SK-N-SH (cell line): ENCODE results near the gene MMS19. TPM values are rescaled to one million over a fixed set of nuclear protein-coding genes. Genes with fewer than 3 reads are reported as not detected.

Experiments
- CTCF ChIA-PET: fragments of 300-600, 350-600 bp; formaldehyde crosslinking; extraction: SDS; loops from one replicate; lab custom pipeline; 2021; lab: Yijun Ruan, JAX
- POLR2A ChIA-PET: fragments of 350-600 bp; sonication (Branson Sonifier 250); formaldehyde crosslinking; extraction: SDS; loops from one replicate; lab custom pipeline; 2020; ENCODE audit warnings: antibody characterized with exemption, inconsistent platforms; lab: Yijun Ruan, JAX
- DNase-seq: peaks from one replicate; pipeline ENCODE4 v3.0.0; 2012
- H2AFZ ChIP-seq: fragments of 200-600 bp; sonication (generic); 2 replicates; pipeline ENCODE4 v1.8.1; 2016; ENCODE audit warnings: antibody characterized with exemption, mild to moderate bottlenecking, low read depth
- H3F3A ChIP-seq: fragments of 200-600 bp; sonication (generic); replicated peaks from 2 replicates; pipeline ENCODE3; 2016; ENCODE audit warnings: antibody characterized with exemption, mild to moderate bottlenecking; ENCODE audit not compliant: insufficient read depth
- H3K27ac ChIP-seq, 2 experiments: fragments of 200-500 bp in 1 of 2; fragments of 200-600 bp in 1 of 2; sonication (Bioruptor generic) in 1 of 2; sonication (generic), shearing (Covaris generic) in 1 of 2; 2 replicates each; pipeline versions ENCODE4 v1.5.1 to v1.6.1; 2014 to 2016; ENCODE audit warnings: low read depth in 2 of 2, inconsistent platforms in 1 of 2, low read length in 1 of 2, mild to moderate bottlenecking in 1 of 2, mixed read lengths in 1 of 2
- H3K27me3 ChIP-seq: fragments of 200-600 bp; sonication (generic), shearing (Covaris generic); 2 replicates; pipeline ENCODE4 v1.6.1; 2016; ENCODE audit warnings: mixed run types; ENCODE audit not compliant: insufficient read depth
- H3K36me3 ChIP-seq, 2 experiments: fragments of 200-500 bp in 1 of 2; fragments of 200-600 bp in 1 of 2; sonication (Bioruptor generic) in 1 of 2; sonication (generic) in 1 of 2; replicated peaks in 1 of 2; 2 replicates each; pipeline versions ENCODE3 to v1.5.1; 2014 to 2016; ENCODE audit warnings: low read length in 1 of 2, mild to moderate bottlenecking in 1 of 2; ENCODE audit not compliant: insufficient read depth in 2 of 2, control insufficient read depth in 1 of 2
- H3K4me1 ChIP-seq, 2 experiments: fragments of 200-500 bp in 1 of 2; fragments of 200-600 bp in 1 of 2; sonication (Bioruptor generic) in 1 of 2; sonication (generic), shearing (Covaris generic) in 1 of 2; 2 replicates each; pipeline versions ENCODE4 v1.5.1 to v1.6.1; 2014 to 2016; ENCODE audit warnings: low read depth in 1 of 2, low read length in 1 of 2, mixed run types in 1 of 2; ENCODE audit not compliant: insufficient read depth in 2 of 2, control insufficient read depth in 1 of 2
- H3K4me2 ChIP-seq: fragments of 200-600 bp; sonication (generic), shearing (Covaris generic); 2 replicates; pipeline ENCODE4 v1.6.1; 2017; ENCODE audit warnings: mixed run types
- H3K4me3 ChIP-seq, 2 experiments: fragments of 200-500 bp in 1 of 2; fragments of 200-600 bp in 1 of 2; sonication (Bioruptor generic) in 1 of 2; sonication (generic), shearing (Covaris generic) in 1 of 2; 2 replicates each; pipeline versions ENCODE4 v1.5.1 to v1.8.1; 2014 to 2016; ENCODE audit warnings: low read depth in 2 of 2, inconsistent platforms in 1 of 2, low read length in 1 of 2, mild to moderate bottlenecking in 1 of 2, mixed read lengths in 1 of 2, moderate library complexity in 1 of 2
- H3K79me2 ChIP-seq: fragments of 200-600 bp; sonication (generic); 2 replicates; pipeline ENCODE4 v1.8.1; 2017; ENCODE audit warnings: mild to moderate bottlenecking; ENCODE audit not compliant: insufficient read depth
- H3K9ac ChIP-seq: fragments of 200-600 bp; sonication (generic); 2 replicates; pipeline ENCODE4 v1.6.1; 2017; ENCODE audit warnings: mixed run types
- H3K9me2 ChIP-seq: fragments of 200-600 bp; sonication (generic); 2 replicates; pipeline ENCODE4 v1.6.1; 2017; ENCODE audit warnings: mixed run types
- H3K9me3 ChIP-seq: fragments of 200-600 bp; sonication (generic); 2 replicates; pipeline ENCODE4 v1.6.1; 2017; ENCODE audit warnings: mixed run types, mild to moderate bottlenecking, moderate library complexity
- H4K20me1 ChIP-seq: fragments of 200-600 bp; sonication (generic); 2 replicates; pipeline ENCODE4 v1.6.1; 2017; ENCODE audit warnings: mild to moderate bottlenecking, mixed run types; ENCODE audit not compliant: insufficient read depth
- CHD2 ChIP-seq: fragments of 150-350 bp; IDR thresholded peaks from 2 replicates; pipeline ENCODE4 v1.6.1; 2018; ENCODE audit warnings: low read length; ENCODE audit not compliant: partially characterized antibody
- FOSL2 ChIP-seq: IDR thresholded peaks from 2 replicates; pipeline ENCODE4 v1.4.0; 2012; ENCODE audit warnings: low read depth, mild to moderate bottlenecking, moderate library complexity, borderline replicate concordance
- FOXM1 ChIP-seq: IDR thresholded peaks from 2 replicates; pipeline ENCODE4 v1.4.0; 2012; ENCODE audit warnings: low read depth, mild to moderate bottlenecking
- GATA2 ChIP-seq: sonication (generic); formaldehyde crosslinking; IDR thresholded peaks from 2 replicates; pipeline ENCODE4 v1.5.0; 2020; ENCODE audit warnings: mild to moderate bottlenecking, missing genetic modification reagents
- IRF3 ChIP-seq: fragments of 150-350 bp; IDR thresholded peaks from 2 replicates; pipeline ENCODE4 v1.6.1; 2016; ENCODE audit warnings: mild to moderate bottlenecking, low read depth, low read length
- JUND ChIP-seq: IDR thresholded peaks from 2 replicates; pipeline ENCODE4 v1.4.0; 2012
- MEF2A ChIP-seq: IDR thresholded peaks from 2 replicates; pipeline ENCODE4 v1.4.0; 2012; ENCODE audit warnings: low read depth, borderline replicate concordance
- MXI1 ChIP-seq: IDR thresholded peaks from 2 replicates; pipeline ENCODE4 v1.6.1; 2012; ENCODE audit warnings: mild to moderate bottlenecking, low read depth, low read length, improper control_type of control experiment
- NFIC ChIP-seq: IDR thresholded peaks from 2 replicates; pipeline ENCODE4 v1.4.0; 2012; ENCODE audit warnings: borderline replicate concordance
- NRF1 ChIP-seq: IDR thresholded peaks from 2 replicates; pipeline ENCODE4 v1.6.1; 2012; ENCODE audit warnings: low read depth, mild to moderate bottlenecking, low read length
- POLR2AphosphoS5 ChIP-seq: IDR thresholded peaks from 2 replicates; pipeline ENCODE4 v1.6.1; 2012; ENCODE audit warnings: low read depth, low read length
- RAD21 ChIP-seq: IDR thresholded peaks from 2 replicates; pipeline ENCODE4 v1.6.1; 2012; ENCODE audit warnings: mild to moderate bottlenecking, low read length
- RCOR1 ChIP-seq: fragments of 150-350 bp; IDR thresholded peaks from 2 replicates; pipeline ENCODE4 v1.6.1; 2017; ENCODE audit warnings: antibody characterized with exemption, low read length
- RFX5 ChIP-seq: IDR thresholded peaks from 2 replicates; pipeline ENCODE4 v1.6.1; 2012; ENCODE audit warnings: mild to moderate bottlenecking, improper control_type of control experiment, low read length
- RXRA ChIP-seq: IDR thresholded peaks from 2 replicates; pipeline ENCODE4 v1.4.0; 2012; ENCODE audit warnings: low read depth, mild to moderate bottlenecking, borderline replicate concordance
- SIN3A ChIP-seq: IDR thresholded peaks from 2 replicates; pipeline ENCODE4 v1.6.1; 2012; ENCODE audit warnings: low read depth, mild to moderate bottlenecking, low read length, moderate library complexity, borderline replicate concordance
- SMC3 ChIP-seq: IDR thresholded peaks from 2 replicates; pipeline ENCODE4 v1.6.1; 2012; ENCODE audit warnings: low read depth, low read length, improper control_type of control experiment
- TAF1 ChIP-seq: IDR thresholded peaks from 2 replicates; pipeline ENCODE4 v1.6.1; 2012; ENCODE audit warnings: low read depth, mild to moderate bottlenecking, low read length, moderate library complexity, borderline replicate concordance
- TCF12 ChIP-seq: IDR thresholded peaks from 2 replicates; pipeline ENCODE4 v1.4.0; 2012
- TEAD4 ChIP-seq: IDR thresholded peaks from 2 replicates; pipeline ENCODE4 v1.4.0; 2012; ENCODE audit warnings: mild to moderate bottlenecking, borderline replicate concordance; ENCODE audit not compliant: insufficient read depth
- USF2 ChIP-seq: fragments of 150-350 bp; IDR thresholded peaks from 2 replicates; pipeline ENCODE4 v1.6.1; 2017; ENCODE audit warnings: antibody characterized with exemption, low read length, low read depth, borderline replicate concordance
- WGBS: methylation state at CpG from one replicate; pipeline ENCODE4 v1.1.6; 2017; ENCODE audit warnings: low lambda C conversion rate; 5-methylcytosine and 5-hydroxymethylcytosine counted together
- polyA plus RNA-seq, 3 experiments: library from polyadenylated mRNA; depleted of rRNA; stranded (reverse); fragments of >200 nt; gene quantifications; 2 replicates each; pipeline ENCODE4 v1.2.3, GENCODE V29; 2012
- TF ChIP-seq, protein P1 (sequence below): IDR thresholded peaks from 2 replicates; pipeline ENCODE4 v1.6.1; 2012; ENCODE audit warnings: mild to moderate bottlenecking, low read depth, low read length, moderate library complexity

The MMS19 gene
- polyA plus RNA-seq, 1 of the 3 experiments (the other 2 are of a cell fraction) = 56.9 TPM

GRCh38 chr10:97434557-97434956 is 63.7 kb downstream of the MMS19 start:
- peaks cover 50 to 63% of the 10 kb centered on the region in 2 experiments for H3K36me3 ChIP-seq
- no peak overlapping the region for H3K4me2 ChIP-seq
- peaks cover 20% of the 10 kb centered on the region for H3K79me2 ChIP-seq
- TF ChIP-seq TCF12 = no peak
- TF ChIP-seq NRF1 = no peak
- TF ChIP-seq MEF2A = no peak
- no peak for TF ChIP-seq GATA2 (CRISPR knock-in tag)
- TF ChIP-seq JUND = no peak
- TF ChIP-seq SIN3A = no peak
- no peak for TF ChIP-seq RAD21
- WGBS = 100% methylated on average over 1 of the region's 1 CpG
- no peaks in the 10 kb centered on the region for H3K9me3 ChIP-seq
- ChIA-PET CTCF (interaction anchor here (0.7 to 1.6 kb wide), 3 partner anchors 26 to 138 kb away, joined by 3 to 5 read pairs (median 3); partner anchors contain the start of gene ANKRD2), POLR2A (interaction anchor here (0.9 kb wide), 1 partner anchor 10 kb away, joined by 3 read pairs; no protein-coding TSS in a partner anchor)
- no peak overlapping the region for H3K9ac ChIP-seq
- no peak overlapping the region for H2AFZ ChIP-seq
- peaks cover 44% of the 10 kb centered on the region for H3F3A ChIP-seq
- H4K20me1 ChIP-seq = peaks cover 3% of the 10 kb centered on the region; the same call in 1 of the 2 replicates
- 0 out of 4 replicates have a peak, but pooled peaks cover 0 to 3% of the 10 kb centered on the region in 2 experiments for H3K4me1 ChIP-seq
- H3K27ac ChIP-seq = no peak overlapping the region
- DNase-seq = no peak
- H3K9me2 ChIP-seq = no peaks in the 10 kb centered on the region
- H3K4me3 ChIP-seq = no peak overlapping the region
- no peaks in the 10 kb centered on the region for H3K27me3 ChIP-seq

DNA sequence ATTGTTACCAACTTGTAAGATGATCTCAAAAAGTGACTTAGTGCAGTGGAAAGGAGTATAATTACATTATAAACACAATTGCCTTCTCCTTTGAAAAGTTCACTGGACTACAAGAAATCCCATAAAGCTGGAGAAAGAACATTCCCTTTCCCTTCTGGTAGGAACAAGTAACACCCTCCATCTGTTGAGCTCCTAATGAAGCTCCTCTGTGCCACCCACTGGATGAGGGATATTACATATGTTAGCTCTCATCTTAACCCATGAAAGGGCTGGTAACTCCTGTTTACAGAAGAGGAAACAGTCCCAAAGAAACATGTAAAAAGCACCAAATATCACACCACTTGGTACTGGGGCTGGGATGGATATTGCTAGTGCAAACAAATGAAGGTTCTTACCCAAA is 64.2 kb downstream of the MMS19 start:
- peaks cover 25% of the 10 kb centered on the region for H3K79me2 ChIP-seq
- no peaks in the 10 kb centered on the region for H3K9me2 ChIP-seq
- no peak overlapping the region for H2AFZ ChIP-seq
- peaks cover 47% of the 10 kb centered on the region for H3F3A ChIP-seq
- no peak overlapping the region for H3K4me2 ChIP-seq
- ChIA-PET CTCF (interaction anchor here (0.7 to 1.6 kb wide), 3 partner anchors 26 to 139 kb away, joined by 3 to 5 read pairs (median 3); partner anchors contain the start of gene ANKRD2), POLR2A (interaction anchor here (0.9 kb wide), 1 partner anchor 11 kb away, joined by 3 read pairs; no protein-coding TSS in a partner anchor)
- H3K27me3 ChIP-seq = no peaks in the 10 kb centered on the region
- no peaks in the 10 kb centered on the region for H3K9me3 ChIP-seq
- peaks cover 8% of the 10 kb centered on the region for H4K20me1 ChIP-seq
- no peak for DNase-seq
- TF ChIP-seq NFIC = no peak
- TF ChIP-seq MEF2A = no peak
- TF ChIP-seq CHD2 = no peak
- TF ChIP-seq RXRA = no peak
- TF ChIP-seq NRF1 = no peak
- no peak for TF ChIP-seq USF2
- no peak for TF ChIP-seq RCOR1
- TF ChIP-seq FOSL2 = no peak
- no peak for TF ChIP-seq MXI1
- TF ChIP-seq SMC3 = no peak
- TF ChIP-seq TEAD4 = no peak
- TF ChIP-seq IRF3 = no peak
- TF ChIP-seq, protein P1, sequence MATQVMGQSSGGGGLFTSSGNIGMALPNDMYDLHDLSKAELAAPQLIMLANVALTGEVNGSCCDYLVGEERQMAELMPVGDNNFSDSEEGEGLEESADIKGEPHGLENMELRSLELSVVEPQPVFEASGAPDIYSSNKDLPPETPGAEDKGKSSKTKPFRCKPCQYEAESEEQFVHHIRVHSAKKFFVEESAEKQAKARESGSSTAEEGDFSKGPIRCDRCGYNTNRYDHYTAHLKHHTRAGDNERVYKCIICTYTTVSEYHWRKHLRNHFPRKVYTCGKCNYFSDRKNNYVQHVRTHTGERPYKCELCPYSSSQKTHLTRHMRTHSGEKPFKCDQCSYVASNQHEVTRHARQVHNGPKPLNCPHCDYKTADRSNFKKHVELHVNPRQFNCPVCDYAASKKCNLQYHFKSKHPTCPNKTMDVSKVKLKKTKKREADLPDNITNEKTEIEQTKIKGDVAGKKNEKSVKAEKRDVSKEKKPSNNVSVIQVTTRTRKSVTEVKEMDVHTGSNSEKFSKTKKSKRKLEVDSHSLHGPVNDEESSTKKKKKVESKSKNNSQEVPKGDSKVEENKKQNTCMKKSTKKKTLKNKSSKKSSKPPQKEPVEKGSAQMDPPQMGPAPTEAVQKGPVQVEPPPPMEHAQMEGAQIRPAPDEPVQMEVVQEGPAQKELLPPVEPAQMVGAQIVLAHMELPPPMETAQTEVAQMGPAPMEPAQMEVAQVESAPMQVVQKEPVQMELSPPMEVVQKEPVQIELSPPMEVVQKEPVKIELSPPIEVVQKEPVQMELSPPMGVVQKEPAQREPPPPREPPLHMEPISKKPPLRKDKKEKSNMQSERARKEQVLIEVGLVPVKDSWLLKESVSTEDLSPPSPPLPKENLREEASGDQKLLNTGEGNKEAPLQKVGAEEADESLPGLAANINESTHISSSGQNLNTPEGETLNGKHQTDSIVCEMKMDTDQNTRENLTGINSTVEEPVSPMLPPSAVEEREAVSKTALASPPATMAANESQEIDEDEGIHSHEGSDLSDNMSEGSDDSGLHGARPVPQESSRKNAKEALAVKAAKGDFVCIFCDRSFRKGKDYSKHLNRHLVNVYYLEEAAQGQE = no peak
- no peak for TF ChIP-seq SIN3A
- TF ChIP-seq GATA2 (CRISPR knock-in tag) = no peak
- no peak for TF ChIP-seq FOXM1
- TF ChIP-seq POLR2AphosphoS5 = no peak
- no peak for TF ChIP-seq RFX5
- no peak for TF ChIP-seq TAF1
- H3K36me3 ChIP-seq = peaks cover 53 to 67% of the 10 kb centered on the region in 2 experiments
- H3K4me3 ChIP-seq = no peak overlapping the region
- H3K27ac ChIP-seq = no peak overlapping the region
- H3K4me1 ChIP-seq = 0 out of 4 replicates have a peak, but pooled peaks cover 0 to 8% of the 10 kb centered on the region in 2 experiments
- H3K9ac ChIP-seq = no peak overlapping the region
